NCI-H524 (cell line): ENCODE data around the gene BMP6.

Source experiments
- DNase-seq, 2 experiments: peaks; one replicate each; lab custom pipeline; 2025; lab: John Stamatoyannopoulos, UW

The BMP6 gene

GRCh38 chr6:7725849-7726415, at the start of gene BMP6:
BMP6 (plus strand) TSS chr6:7726099; CDS start chr6:7726956, 857 bp downstream.
- DNase-seq = peak; percentile 90 to 94

- no peak for DNase-seq
These were observed 48.7 kb upstream of the BMP6 start for GRCh38 chr6:7677229-7677628.

DNA sequence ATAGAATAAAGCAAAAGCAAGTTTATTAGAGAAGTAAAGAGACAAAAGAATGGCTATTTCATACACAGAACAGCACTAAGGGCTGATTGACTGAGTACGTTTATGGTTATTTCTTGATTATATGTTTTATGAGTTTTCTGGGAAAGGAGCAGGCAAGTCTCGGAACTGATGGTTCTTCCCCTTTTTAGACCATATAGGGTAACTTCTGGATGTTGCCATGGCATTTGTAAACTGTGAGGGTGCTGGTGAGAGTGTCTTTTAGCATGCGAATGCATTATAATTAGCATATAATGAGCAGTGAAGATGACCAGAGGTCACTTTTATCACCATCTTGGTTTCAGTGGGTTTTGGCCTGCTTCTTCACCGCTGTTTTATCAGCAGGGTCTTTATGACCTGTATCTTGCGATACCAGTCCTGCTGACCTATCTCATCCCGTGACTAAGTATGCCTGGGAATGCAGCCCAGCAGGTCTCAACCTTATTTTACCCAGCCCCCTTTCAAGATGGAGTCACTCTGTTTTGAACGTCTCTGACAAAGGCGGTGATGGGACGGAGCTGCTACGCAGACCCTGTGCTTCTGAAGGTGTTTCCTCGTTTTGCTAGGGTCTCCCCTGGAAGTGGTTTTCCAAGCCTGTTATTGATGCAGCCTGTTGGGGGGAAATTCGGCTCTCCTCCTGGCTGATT, 45.4 kb upstream of the BMP6 start:
- DNase-seq = no peak

- no peak for DNase-seq
These were observed 44.5 kb upstream of the BMP6 start for GRCh38 chr6:7681449-7681848.

- no peak for DNase-seq
These were observed 41.8 kb upstream of the BMP6 start for GRCh38 chr6:7684076-7684475.

DNA sequence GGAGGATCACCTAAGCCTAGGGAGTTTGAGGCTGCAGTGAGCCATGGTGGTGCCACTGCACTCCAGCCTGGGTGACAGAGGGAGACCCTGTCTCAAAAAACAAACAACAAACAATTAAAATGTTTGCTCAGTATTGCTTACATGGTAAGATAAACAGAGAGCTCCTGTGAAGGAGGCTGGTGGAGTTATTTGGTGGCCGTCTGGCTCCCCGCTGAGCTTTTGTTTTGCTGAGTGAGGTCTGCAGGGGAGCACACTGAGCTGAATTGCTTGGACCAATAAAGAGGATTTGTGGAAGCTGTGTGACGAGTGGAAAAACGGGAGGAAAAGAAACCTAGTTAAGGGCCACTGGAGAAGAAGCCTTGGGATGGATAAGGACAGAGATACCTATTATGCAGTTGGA, 41.1 kb upstream of the BMP6 start:
- no peak for DNase-seq

GRCh38 chr6:7685276-7685675, 40.6 kb upstream of the BMP6 start:
- DNase-seq = no peak

DNA sequence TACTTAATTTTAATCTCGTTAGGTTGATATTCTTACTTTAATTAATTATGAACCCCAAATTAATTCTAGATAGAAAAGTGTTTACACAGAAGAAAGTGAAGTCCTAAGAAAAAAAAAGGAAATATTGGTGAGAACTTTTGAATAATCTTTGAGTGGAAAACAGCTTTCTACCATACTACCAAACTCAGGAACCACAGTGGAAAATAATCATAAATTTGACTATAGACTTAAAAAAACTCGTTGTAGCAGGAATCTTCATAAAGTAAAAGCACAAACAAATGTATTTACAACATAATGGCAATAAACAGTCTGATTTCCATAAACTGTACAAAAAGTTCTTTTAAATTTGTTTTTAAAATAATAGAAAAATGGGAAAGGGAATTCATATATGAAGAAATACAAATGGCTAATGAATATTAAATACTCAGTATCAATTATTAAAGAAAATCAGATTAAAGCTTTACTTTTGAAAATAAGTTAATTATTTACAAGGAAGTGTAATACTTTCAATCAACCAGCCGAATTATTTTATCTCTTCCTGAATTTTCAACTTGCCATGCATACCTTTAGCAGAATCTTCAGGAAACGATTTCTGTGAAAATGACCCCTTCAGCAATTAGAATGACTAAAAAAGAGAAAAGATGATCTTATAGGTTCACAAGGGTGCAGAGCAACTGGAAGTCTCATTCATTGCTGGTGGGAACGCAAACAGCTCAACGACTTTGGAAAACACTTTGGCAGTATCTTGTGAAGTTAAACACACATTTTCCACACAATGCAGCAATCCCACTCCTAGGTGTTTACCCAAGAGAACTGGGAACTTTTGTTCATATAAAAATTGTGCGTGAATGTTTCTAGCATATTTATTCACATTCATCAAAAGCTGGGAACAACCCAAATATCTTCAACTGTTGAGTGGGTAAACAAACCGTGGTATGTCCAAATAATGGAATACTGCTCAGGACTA, 38.5 kb upstream of the BMP6 start:
- DNase-seq = no peak

DNA sequence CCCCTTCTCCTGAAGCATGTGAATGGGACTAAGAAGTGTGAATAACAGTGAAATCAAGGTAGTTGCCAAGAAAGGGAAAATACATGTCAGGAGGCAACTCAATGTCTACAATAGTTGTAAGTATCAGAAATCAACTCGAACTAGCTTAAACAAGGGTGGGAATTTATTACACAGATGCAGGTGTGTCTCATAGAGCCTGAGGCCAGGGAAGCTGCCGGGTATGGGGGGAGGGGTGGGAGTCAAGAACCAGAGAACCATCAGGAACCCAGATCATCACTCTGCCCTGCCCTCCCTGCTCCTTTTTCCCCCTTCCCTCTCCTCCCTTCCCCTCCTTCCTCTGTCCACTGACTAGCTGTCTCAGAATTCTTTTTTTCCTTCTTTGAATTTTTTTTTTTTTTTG, 34.9 kb upstream of the BMP6 start:
- no peak for DNase-seq

- DNase-seq = no peak
These were observed 34.0 kb upstream of the BMP6 start for GRCh38 chr6:7691675-7692452.

- no peak for DNase-seq
These were observed 33.5 kb upstream of the BMP6 start for GRCh38 chr6:7692453-7692784.

- no peak for DNase-seq
These were observed 32.1 kb upstream of the BMP6 start for GRCh38 chr6:7693827-7694226.

GRCh38 chr6:7696061-7696460, 29.8 kb upstream of the BMP6 start:
- no peak for DNase-seq

- DNase-seq = no peak
These were observed 28.5 kb upstream of the BMP6 start for GRCh38 chr6:7697432-7697819.

DNA sequence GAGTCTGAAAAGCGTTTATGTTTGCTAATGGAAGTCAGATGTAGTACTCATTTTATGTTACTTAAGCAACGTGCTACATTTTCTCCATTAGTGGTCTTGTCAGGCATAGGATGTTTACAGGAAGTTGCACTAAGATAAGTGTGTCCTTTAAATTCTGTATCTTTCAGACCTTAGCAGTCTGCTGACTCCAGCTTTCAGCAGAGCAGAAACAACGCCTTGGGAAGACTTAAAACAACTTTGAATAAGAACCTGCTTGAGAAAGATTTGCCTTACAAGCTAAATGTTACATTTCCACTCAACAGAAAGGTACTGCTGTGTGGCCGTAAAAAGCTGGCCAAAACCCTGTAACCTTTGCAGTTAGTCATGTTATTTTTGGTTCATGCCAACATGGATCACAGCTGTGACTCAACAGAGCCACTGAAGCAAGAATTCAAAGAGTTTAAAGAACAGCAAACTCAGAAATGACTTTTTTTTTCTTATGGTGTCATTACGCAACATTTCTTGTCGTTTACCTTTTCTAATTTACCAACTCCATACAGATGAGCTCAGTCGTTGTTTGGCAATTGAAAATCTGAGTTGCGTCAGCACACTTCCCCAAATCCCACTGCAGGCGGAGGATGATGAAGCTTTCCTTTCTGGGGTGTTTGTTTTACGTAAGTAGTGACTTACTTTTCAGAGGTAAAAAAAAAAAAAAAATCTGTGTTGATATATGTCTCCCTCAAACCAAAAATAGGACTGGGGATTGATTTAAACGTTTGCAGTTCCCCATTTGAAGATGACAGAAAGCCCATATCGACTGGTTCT, 27.9 kb upstream of the BMP6 start:
- no peak for DNase-seq

DNA sequence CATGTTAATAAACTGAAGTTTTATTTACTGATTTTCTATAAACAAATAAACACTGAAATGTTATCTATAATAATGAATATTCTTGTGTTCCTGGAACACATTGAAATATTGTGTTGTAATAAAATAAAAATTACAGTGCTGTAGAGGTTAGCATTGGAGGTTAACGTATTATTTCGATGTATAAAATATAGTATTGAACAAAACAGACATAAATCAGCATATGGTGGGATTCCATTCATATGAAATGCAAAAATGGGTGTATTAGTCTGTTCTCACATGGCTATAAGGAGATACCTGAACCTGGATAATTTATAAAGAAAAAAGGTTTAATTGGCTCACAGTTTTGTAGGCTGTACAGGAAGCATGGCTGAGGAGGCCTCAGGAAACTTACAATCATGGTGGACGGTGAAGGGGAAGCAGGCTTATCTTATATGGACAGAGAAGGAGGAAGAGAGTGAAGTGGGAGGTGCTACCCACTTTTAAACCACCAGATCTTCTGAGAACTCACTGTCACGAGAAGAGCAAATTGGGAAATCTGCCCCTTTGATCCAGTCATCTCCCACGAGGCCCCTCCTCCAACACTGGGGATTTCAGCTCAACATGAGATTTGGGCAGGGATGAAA, 24.6 kb upstream of the BMP6 start:
- DNase-seq = no peak

DNA sequence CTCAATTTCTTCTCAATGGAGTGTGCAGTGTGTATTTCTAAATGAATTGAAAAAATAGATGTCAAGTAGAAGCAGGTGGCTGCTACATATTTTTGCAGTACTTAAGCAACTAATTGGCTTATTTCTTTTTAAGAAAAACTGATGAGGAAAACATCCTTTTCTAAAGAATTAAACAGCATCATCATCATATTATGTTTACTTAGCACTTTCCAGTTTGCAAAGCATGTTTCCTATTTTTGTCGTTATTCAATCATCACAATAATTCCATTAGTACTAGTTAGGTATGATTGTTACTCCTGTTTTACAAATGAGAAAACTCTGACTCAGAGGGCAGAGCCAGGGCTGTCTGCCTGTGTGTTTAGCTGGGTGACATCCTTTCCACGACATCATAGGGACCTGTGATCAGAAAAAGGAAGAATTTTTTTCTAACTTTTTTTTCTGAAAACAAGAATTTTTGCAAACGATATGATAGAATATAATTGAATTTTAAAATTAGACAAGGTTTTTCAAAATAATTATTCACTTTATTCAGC, 22.7 kb upstream of the BMP6 start:
- no peak for DNase-seq

DNA sequence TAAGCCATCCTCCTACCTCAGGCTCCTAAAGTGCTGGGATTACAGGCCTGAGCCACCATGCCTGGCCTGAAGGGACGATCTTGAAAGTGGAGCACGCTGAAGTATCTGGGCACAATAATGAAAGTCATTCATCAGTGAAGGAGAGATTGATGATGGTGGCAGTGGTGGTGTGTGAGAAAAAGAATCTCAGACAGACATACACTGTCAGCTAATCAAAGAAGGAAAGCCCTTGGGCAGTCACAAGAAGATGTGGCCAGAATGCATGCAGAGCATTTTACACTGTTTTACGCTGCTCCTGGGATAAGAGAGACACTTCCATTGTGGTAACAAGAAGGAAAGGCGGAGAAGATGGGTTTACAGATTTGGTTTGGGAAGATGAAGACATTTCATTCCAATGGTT, 20.4 kb upstream of the BMP6 start:
- DNase-seq = no peak

DNA sequence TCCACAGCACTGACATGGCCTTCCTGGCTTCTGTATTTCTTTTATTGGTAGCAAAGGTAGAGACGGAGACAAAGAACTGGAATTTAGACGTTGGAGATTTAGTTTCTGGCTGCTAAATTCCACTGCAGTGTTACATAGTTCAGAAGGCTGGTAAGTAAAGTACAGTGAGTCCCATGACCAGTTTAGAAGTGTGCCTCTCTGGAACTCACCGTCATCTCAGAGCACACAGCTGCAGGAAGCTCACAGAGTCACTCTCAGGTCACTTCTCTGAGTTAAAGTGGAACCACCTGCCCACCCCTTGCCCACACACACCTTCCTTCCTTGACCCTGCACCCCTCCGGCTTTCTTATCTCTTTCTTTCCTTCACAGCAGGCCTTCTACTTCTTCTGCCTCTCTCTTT, 19.6 kb upstream of the BMP6 start:
- DNase-seq = no peak

- DNase-seq = no peak
These were observed 18.1 kb upstream of the BMP6 start for GRCh38 chr6:7707787-7708186.

GRCh38 chr6:7719364-7719850, 6.5 kb upstream of the BMP6 start:
- no peak for DNase-seq
